Epithelial cell of proximal tubule (primary cell): ENCODE measurements around the gene TICRR. TPM values are rescaled to one million over a fixed set of nuclear protein-coding genes. Genes with fewer than 3 reads are reported as not detected.

ENCODE experiments used
- DNase-seq: peaks from one replicate; pipeline ENCODE4 v3.0.0-alpha.2; 2011; ENCODE audit warnings: low read depth
- H3K4me3 ChIP-seq: 2 replicates; pipeline ENCODE4 v1.5.1; 2011; ENCODE audit warnings: low read depth, mild to moderate bottlenecking, low read length
- CTCF ChIP-seq: conservative IDR thresholded peaks from 2 replicates; pipeline ENCODE4 v1.5.1; 2012; ENCODE audit warnings: low read depth, mild to moderate bottlenecking, low read length
- total RNA-seq: library from RNA; depleted of rRNA; stranded (reverse); fragments of >200 nt; gene quantifications from 2 replicates; pipeline ENCODE4 v1.2.3, GENCODE V29; 2015

The TICRR gene
- total RNA-seq, result 12.0 and 13.1 TPM in 2 replicates

- DNase-seq, result peak; percentile 96
- H3K4me3 ChIP-seq, result peak within 1 kb of the TSS; percentile 81
- TF ChIP-seq CTCF, result no peak
Observed at GRCh38 chr15:89575146-89575655, at the start of gene TICRR. TSS of gene TICRR (plus strand) at chr15:89575469. CDS start at chr15:89575587, 118 bp downstream.

- DNase-seq, result no peak
- TF ChIP-seq CTCF, result no peak
- no peak overlapping the region for H3K4me3 ChIP-seq
Observed at GRCh38 chr15:89526181-89526580, 49.1 kb upstream of the TICRR start.

- no peak for TF ChIP-seq CTCF
- DNase-seq, result no peak
- no peak overlapping the region for H3K4me3 ChIP-seq
Observed at GRCh38 chr15:89526601-89527441, 48.4 kb upstream of the TICRR start.

- no peak for DNase-seq
- no peak overlapping the region for H3K4me3 ChIP-seq
- TF ChIP-seq CTCF, result no peak
Observed at GRCh38 chr15:89528757-89529352, 46.4 kb upstream of the TICRR start.

- H3K4me3 ChIP-seq, result no peak overlapping the region
- no peak for DNase-seq
- TF ChIP-seq CTCF, result no peak
Observed at GRCh38 chr15:89530976-89531375, 44.3 kb upstream of the TICRR start.

GRCh38 chr15:89531796-89532537 is 43.3 kb upstream of the TICRR start:
- TF ChIP-seq CTCF, result no peak
- no peak overlapping the region for H3K4me3 ChIP-seq
- DNase-seq, result no peak
